ENCODE measurements around the gene PFDN6. TPM values are rescaled to one million over a fixed set of nuclear protein-coding genes. Genes with fewer than 3 reads are reported as not detected.
A peak's percentile ranks its signal among the peaks of the same experiment; 100 is the strongest.

Gene PFDN6
- total RNA-seq: 10 to 100 TPM; 63.5 to 65.0 TPM

GRCh38 chr6:33288921-33289783 lies at the start of gene PFDN6, which contains the start of gene WDR46:
Gene PFDN6, plus strand, starts transcription at chr6:33289601. Its CDS starts 256 bp downstream, at chr6:33289857.
Gene WDR46, minus strand, starts transcription at chr6:33289239. Its CDS starts 69 bp downstream, at chr6:33289170.
- Mint-ChIP-seq H3K4me1 (peaks cover 47% of the 10 kb centered on the region), H3K4me3 (peak within 1 kb of the TSS; percentile 90), H3K36me3 (ENCODE audit: low read depth) (peaks cover 38% of the 10 kb centered on the region), H3K27me3 (no peaks in the 10 kb centered on the region), H3K9me3 (no peaks in the 10 kb centered on the region), H3K27ac (peak within 1 kb of the TSS; percentile 80)
- CTCF ChIA-PET: interaction anchor here (0.5 to 3.1 kb wide), 7 partner anchors 9 to 100 kb away, joined by 3 to 29 read pairs (median 7); partner anchors contain the start of genes B3GALT4, RGL2, RPS18 and VPS52
- POLR2A ChIA-PET: interaction anchor here (1.0 to 14.3 kb wide), 18 partner anchors 10 to 317 kb away, joined by 3 to 234 read pairs (median 6); partner anchors contain the start of genes B3GALT4, KIFC1, RGL2 and RPS18
- DNase-seq: peak; percentile 87

DNA sequence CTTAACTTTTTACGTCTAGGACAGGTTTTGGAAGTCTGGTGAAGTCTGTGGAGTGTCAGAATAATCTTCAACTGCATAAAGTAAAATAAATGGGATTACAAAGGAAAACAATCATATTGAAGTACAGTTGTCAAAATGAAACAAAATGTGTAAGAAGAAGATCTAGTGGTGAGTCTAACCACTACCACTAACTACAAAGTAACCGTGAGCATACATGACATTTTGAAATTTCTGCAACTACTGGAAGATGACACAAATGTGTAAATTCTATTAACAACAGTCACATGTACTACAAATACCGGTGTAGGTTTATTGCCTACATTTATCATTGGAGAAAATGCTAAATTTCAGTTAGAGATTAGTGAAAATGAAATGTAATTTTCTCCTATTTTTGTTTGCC lies 47.4 kb upstream of the PFDN6 start:
- no peak overlapping the region for H3K27ac Mint-ChIP-seq
- H3K36me3 Mint-ChIP-seq (ENCODE audit: low read depth): no peaks in the 10 kb centered on the region
- DNase-seq: no peak
- H3K9me3 Mint-ChIP-seq: no peaks in the 10 kb centered on the region
- ChIA-PET POLR2A (no interaction called here), CTCF (interaction anchor here (0.6 kb wide), 1 partner anchor 14 kb away, joined by 4 read pairs; no protein-coding TSS in a partner anchor)
- peaks cover 8% of the 10 kb centered on the region for H3K4me1 Mint-ChIP-seq
- H3K27me3 Mint-ChIP-seq: peaks cover 28% of the 10 kb centered on the region
- no peak overlapping the region for H3K4me3 Mint-ChIP-seq

GRCh38 chr6:33243476-33243875 lies 45.9 kb upstream of the PFDN6 start:
- Mint-ChIP-seq H3K9me3 (no peaks in the 10 kb centered on the region), H3K27me3 (peaks cover 26% of the 10 kb centered on the region), H3K36me3 (ENCODE audit: low read depth) (no peaks in the 10 kb centered on the region), H3K4me3 (no peak overlapping the region), H3K4me1 (peaks cover 14% of the 10 kb centered on the region), H3K27ac (no peak overlapping the region)
- CTCF ChIA-PET: no interaction called here
- POLR2A ChIA-PET: no interaction called here
- no peak for DNase-seq

DNA sequence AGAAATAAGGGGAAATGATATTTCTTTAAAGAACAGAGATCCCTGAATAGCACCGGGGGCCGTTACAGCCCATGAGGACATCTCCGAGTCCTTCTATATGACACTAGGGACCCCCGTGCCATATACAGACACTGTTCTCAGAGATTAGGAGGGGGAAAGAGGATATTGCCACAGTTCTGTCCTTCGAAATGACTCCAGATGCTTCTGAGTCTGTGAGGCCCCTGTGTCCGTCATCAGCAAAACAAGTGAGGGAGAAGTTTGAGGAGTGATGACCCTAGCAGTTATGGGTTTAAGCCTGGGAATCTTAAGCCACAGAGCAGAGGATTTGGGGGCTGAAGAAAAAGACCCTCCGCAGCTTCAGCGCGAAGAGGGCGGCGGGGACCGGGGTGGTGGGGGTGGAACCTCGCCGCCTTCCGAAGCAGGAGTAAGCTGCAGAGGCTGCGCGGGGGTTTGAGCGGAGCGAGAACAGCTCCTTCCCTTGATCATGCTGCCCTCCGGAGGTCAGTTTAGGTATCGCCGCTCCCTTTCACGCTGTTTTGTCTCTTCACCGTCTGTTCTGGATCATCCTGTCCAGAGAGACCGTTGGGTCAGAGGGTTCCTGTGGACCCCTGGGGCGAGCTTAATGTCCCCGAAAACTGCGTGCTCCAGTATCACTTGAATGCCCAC lies 41.3 kb upstream of the PFDN6 start:
- peak; percentile 93 for DNase-seq
- Mint-ChIP-seq H3K4me3 (peak overlapping the region; percentile 74), H3K4me1 (peaks cover 46% of the 10 kb centered on the region), H3K36me3 (ENCODE audit: low read depth) (peaks cover 30% of the 10 kb centered on the region), H3K27ac (peak overlapping the region; percentile 87), H3K9me3 (no peaks in the 10 kb centered on the region), H3K27me3 (peaks cover 6% of the 10 kb centered on the region)
- ChIA-PET POLR2A (interaction anchor here (0.6 to 5.2 kb wide), 25 partner anchors 10 to 276 kb away, joined by 3 to 71 read pairs (median 5); partner anchors contain the start of genes B3GALT4, HLA-DPA1, HSD17B8 and PFDN6), CTCF (interaction anchor here (0.6 to 3.7 kb wide), 54 partner anchors 10 to 353 kb away, joined by 3 to 62 read pairs (median 5); partner anchors contain the start of genes B3GALT4, HLA-DPA1, HLA-DPB1 and PFDN6)

DNA sequence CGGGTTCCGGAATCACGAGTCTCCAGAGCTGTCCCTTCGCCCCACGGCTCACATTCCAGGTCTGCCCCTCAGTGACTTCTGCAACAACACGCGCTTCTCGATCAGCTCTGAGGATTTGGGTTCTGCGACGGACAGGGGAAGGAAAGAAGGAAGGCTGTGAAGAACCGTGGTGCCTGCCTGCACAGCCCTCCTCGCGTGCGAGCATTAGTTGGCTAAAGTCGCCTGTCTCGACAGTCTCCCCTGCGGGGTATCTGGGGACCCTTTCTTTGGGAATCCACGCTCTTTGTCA lies 40.8 kb upstream of the PFDN6 start:
- no peak for DNase-seq
- Mint-ChIP-seq H3K27me3 (peaks cover 2% of the 10 kb centered on the region), H3K4me1 (peaks cover 46% of the 10 kb centered on the region), H3K27ac (peak overlapping the region; percentile 87), H3K4me3 (peak overlapping the region; percentile 74), H3K9me3 (no peaks in the 10 kb centered on the region), H3K36me3 (ENCODE audit: low read depth) (peaks cover 30% of the 10 kb centered on the region)
- CTCF ChIA-PET: interaction anchor here (0.7 to 3.7 kb wide), 51 partner anchors 11 to 395 kb away, joined by 3 to 62 read pairs (median 6); partner anchors contain the start of genes B3GALT4, HLA-DPA1, HLA-DPB1 and PSMB9
- POLR2A ChIA-PET: interaction anchor here (0.5 to 5.2 kb wide), 25 partner anchors 11 to 389 kb away, joined by 3 to 71 read pairs (median 5); partner anchors contain the start of genes B3GALT4, HLA-DPA1, HSD17B8 and PFDN6

DNA sequence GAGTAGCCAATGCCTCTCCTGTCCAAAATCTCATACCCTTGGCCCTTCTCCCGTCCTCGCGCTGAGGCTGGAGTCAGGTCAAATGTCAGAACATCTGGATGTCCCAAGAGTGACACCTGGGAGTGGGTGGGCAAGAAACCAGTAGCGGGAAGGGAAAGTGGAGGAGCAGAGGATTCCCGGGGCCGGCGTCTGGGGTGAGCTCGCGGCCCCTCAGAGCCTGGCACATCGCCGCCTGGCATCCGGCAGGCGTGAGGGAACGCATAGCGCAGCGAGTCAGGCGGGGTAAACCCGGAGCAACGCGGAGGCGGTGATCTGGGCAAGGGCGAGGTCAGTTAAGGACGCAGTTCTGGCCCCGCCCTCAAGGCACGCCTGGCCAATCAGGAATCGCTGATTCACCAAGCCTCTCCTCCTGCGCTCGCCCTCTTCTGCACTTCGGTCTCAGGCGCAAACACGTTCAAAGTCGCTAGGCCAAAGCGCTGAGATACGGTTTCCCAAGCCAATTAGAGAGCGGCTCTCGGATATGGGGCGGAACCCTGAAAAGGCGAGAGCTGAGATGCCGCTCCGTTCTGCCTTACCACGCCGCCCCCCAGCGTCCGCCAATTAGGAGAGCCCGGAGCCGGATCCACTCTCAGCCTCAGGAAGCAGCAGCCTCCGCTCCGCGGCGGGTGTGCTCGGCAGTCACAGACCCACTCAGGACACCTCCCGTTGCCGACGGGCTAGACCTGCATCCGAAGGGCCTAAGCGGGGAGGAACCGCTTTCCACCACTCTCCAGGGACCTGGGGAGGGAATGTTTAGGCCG lies 40.3 kb upstream of the PFDN6 start:
- no peaks in the 10 kb centered on the region for H3K27me3 Mint-ChIP-seq
- ChIA-PET POLR2A (interaction anchor here (0.5 to 5.2 kb wide), 29 partner anchors 9 to 404 kb away, joined by 3 to 71 read pairs (median 5); partner anchors contain the start of genes B3GALT4, HLA-DPA1, HSD17B8 and PFDN6), CTCF (interaction anchor here (0.7 to 3.7 kb wide), 53 partner anchors 11 to 396 kb away, joined by 3 to 62 read pairs (median 5); partner anchors contain the start of genes B3GALT4, HLA-DPA1, HLA-DPB1 and HSD17B8)
- H3K27ac Mint-ChIP-seq: peak overlapping the region; percentile 87
- H3K9me3 Mint-ChIP-seq: no peaks in the 10 kb centered on the region
- H3K4me3 Mint-ChIP-seq: peak overlapping the region; percentile 74
- DNase-seq: peak; percentile 98
- peaks cover 30% of the 10 kb centered on the region for H3K36me3 Mint-ChIP-seq (ENCODE audit: low read depth)
- H3K4me1 Mint-ChIP-seq: peaks cover 46% of the 10 kb centered on the region

- Mint-ChIP-seq H3K27ac (peak overlapping the region; percentile 87), H3K4me1 (peaks cover 46% of the 10 kb centered on the region), H3K36me3 (ENCODE audit: low read depth) (peaks cover 30% of the 10 kb centered on the region), H3K9me3 (no peaks in the 10 kb centered on the region), H3K4me3 (peak overlapping the region; percentile 74), H3K27me3 (no peaks in the 10 kb centered on the region)
- POLR2A ChIA-PET: interaction anchor here (0.5 to 5.2 kb wide), 20 partner anchors 10 to 405 kb away, joined by 3 to 71 read pairs (median 7); partner anchors contain the start of genes B3GALT4, HSD17B8, PFDN6 and RGL2
- CTCF ChIA-PET: interaction anchor here (0.8 to 3.7 kb wide), 24 partner anchors 10 to 396 kb away, joined by 3 to 62 read pairs (median 7); partner anchors contain the start of genes B3GALT4, HSD17B8, PSMB9 and RING1
- no peak for DNase-seq
These were observed 39.4 kb upstream of the PFDN6 start for GRCh38 chr6:33249732-33250630.

GRCh38 chr6:33250731-33251130 lies 38.7 kb upstream of the PFDN6 start:
- peak overlapping the region; percentile 74 for H3K4me3 Mint-ChIP-seq
- ChIA-PET CTCF (interaction anchor here (0.7 to 3.4 kb wide), 6 partner anchors 21 to 383 kb away, joined by 3 to 27 read pairs (median 4); partner anchors contain the start of genes B3GALT4, RPS18 and VPS52), POLR2A (interaction anchor here (0.9 to 5.2 kb wide), 7 partner anchors 11 to 278 kb away, joined by 3 to 71 read pairs (median 26); partner anchors contain the start of genes B3GALT4, PFDN6, RGL2 and RPS18)
- peaks cover 46% of the 10 kb centered on the region for H3K4me1 Mint-ChIP-seq
- no peak for DNase-seq
- peaks cover 31% of the 10 kb centered on the region for H3K36me3 Mint-ChIP-seq (ENCODE audit: low read depth)
- H3K27ac Mint-ChIP-seq: peak overlapping the region; percentile 87
- no peaks in the 10 kb centered on the region for H3K9me3 Mint-ChIP-seq
- H3K27me3 Mint-ChIP-seq: no peaks in the 10 kb centered on the region

GRCh38 chr6:33251395-33252012 lies 37.9 kb upstream of the PFDN6 start:
- DNase-seq: no peak
- H3K27ac Mint-ChIP-seq: peak overlapping the region; percentile 47

DNA sequence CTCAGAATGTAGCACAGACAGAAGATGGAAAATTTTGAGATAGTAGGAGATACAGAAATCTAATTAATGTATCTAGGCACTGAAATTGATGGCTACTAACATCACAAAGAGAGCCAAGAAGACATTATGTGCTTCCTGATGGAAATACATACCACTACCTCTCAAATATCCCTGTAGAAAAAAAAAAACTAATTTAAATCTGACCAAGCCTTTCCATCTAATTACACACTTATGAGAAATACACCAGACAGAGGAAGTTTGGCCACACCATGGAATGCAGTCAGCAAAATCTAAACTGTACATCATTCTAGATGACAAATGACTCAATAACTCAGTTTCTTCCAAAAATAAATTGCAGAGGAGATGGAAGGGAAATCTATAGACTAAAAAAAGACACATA lies 36.6 kb upstream of the PFDN6 start:
- Mint-ChIP-seq H3K27ac (no peak overlapping the region), H3K36me3 (ENCODE audit: low read depth) (peaks cover 38% of the 10 kb centered on the region), H3K4me1 (peaks cover 46% of the 10 kb centered on the region), H3K9me3 (no peaks in the 10 kb centered on the region), H3K27me3 (no peaks in the 10 kb centered on the region), H3K4me3 (no peak overlapping the region)
- DNase-seq: no peak
- ChIA-PET CTCF (interaction anchor here (0.7 kb wide), 1 partner anchor 14 kb away, joined by 3 read pairs; no protein-coding TSS in a partner anchor), POLR2A (interaction anchor here (0.7 to 5.2 kb wide), 2 partner anchors 18 to 94 kb away, joined by 3 to 71 read pairs; partner anchors contain the start of genes RPS18 and VPS52)

More at GRCh38 chr6:33251395-33252012, 37.9 kb upstream of the PFDN6 start:
- Mint-ChIP-seq H3K27me3 (no peaks in the 10 kb centered on the region), H3K4me1 (peaks cover 46% of the 10 kb centered on the region), H3K4me3 (peak overlapping the region; percentile 11), H3K36me3 (ENCODE audit: low read depth) (peaks cover 34% of the 10 kb centered on the region), H3K9me3 (no peaks in the 10 kb centered on the region)
- CTCF ChIA-PET: interaction anchor here (0.7 to 1.4 kb wide), 2 partner anchors 94 to 383 kb away, joined by 3 to 4 read pairs; no protein-coding TSS in a partner anchor
- POLR2A ChIA-PET: interaction anchor here (3.8 to 5.2 kb wide), 5 partner anchors 20 to 279 kb away, joined by 12 to 71 read pairs (median 30); partner anchors contain the start of genes B3GALT4, PFDN6, RGL2 and RPS18

Measured in activated CD4-positive, alpha-beta memory T cell treated with anti-CD3 and anti-CD28 coated beads, Interleukin-2, amount 10 ng/mL, durations not matched to agents 7 days and 5 days (primary cell).